SH-SY5Y (cell line): ENCODE data around the gene SPRING1.

Experiments used
- GATA2 ChIP-seq: IDR thresholded peaks from 2 replicates; pipeline ENCODE4 v1.6.1; 2011; ENCODE audit warnings: mild to moderate bottlenecking, low read depth, low read length
- GATA3 ChIP-seq: IDR thresholded peaks from 2 replicates; pipeline ENCODE4 v1.6.1; 2011; ENCODE audit warnings: low read depth, mild to moderate bottlenecking, low read length, moderate library complexity

GRCh38 chr12:116703214-116703795 lies 34.6 kb downstream of the SPRING1 start:
- TF ChIP-seq GATA2 (no peak), GATA3 (no peak)
